AG04449 (cell line): ENCODE results near the gene CTNNA3.

ENCODE experiments used
- CTCF ChIA-PET: fragments of 350-600 bp; formaldehyde crosslinking; extraction: SDS; loops from one replicate; lab custom pipeline; 2021; ENCODE audit warnings: antibody characterized with exemption; lab: Yijun Ruan, JAX
- POLR2A ChIA-PET: fragments of 400-600, 350-600 bp; formaldehyde crosslinking; extraction: SDS; loops from one replicate; lab custom pipeline; 2020; ENCODE audit warnings: antibody characterized with exemption, inconsistent platforms; lab: Yijun Ruan, JAX
- DNase-seq: peaks from one replicate; pipeline ENCODE4 v3.0.0-alpha.2; 2010; ENCODE audit warnings: low read depth, low spot score
- H3K4me3 ChIP-seq: 2 replicates; pipeline ENCODE4 v1.5.1; 2011; ENCODE audit warnings: low read depth, mild to moderate bottlenecking, control low read depth, low read length
- TF ChIP-seq, protein P1 (sequence below): IDR thresholded peaks from one replicate; pipeline ENCODE4 v1.5.1; 2011; ENCODE audit warnings: mild to moderate bottlenecking, moderate library complexity, low read length, control low read depth, inconsistent platforms; ENCODE audit not compliant: insufficient read depth; ENCODE audit errors: missing control alignments

The CTNNA3 gene

GRCh38 chr10:66981361-66982052 is 714.5 kb downstream of the CTNNA3 start:
- TF ChIP-seq, protein P1, sequence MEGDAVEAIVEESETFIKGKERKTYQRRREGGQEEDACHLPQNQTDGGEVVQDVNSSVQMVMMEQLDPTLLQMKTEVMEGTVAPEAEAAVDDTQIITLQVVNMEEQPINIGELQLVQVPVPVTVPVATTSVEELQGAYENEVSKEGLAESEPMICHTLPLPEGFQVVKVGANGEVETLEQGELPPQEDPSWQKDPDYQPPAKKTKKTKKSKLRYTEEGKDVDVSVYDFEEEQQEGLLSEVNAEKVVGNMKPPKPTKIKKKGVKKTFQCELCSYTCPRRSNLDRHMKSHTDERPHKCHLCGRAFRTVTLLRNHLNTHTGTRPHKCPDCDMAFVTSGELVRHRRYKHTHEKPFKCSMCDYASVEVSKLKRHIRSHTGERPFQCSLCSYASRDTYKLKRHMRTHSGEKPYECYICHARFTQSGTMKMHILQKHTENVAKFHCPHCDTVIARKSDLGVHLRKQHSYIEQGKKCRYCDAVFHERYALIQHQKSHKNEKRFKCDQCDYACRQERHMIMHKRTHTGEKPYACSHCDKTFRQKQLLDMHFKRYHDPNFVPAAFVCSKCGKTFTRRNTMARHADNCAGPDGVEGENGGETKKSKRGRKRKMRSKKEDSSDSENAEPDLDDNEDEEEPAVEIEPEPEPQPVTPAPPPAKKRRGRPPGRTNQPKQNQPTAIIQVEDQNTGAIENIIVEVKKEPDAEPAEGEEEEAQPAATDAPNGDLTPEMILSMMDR = no peak
- POLR2A ChIA-PET = no interaction called here
- no peak overlapping the region for H3K4me3 ChIP-seq
- CTCF ChIA-PET = no interaction called here
- DNase-seq = no peak

- CTCF ChIA-PET = no interaction called here
- POLR2A ChIA-PET = no interaction called here
- TF ChIP-seq, protein P1 = no peak
- no peak overlapping the region for H3K4me3 ChIP-seq
- no peak for DNase-seq
These were observed 715.7 kb downstream of the CTNNA3 start for GRCh38 chr10:66980246-66980815.

GRCh38 chr10:66964946-66965345 is 731.0 kb downstream of the CTNNA3 start:
- TF ChIP-seq, protein P1 = no peak
- no peak for DNase-seq
- H3K4me3 ChIP-seq = no peak overlapping the region
- CTCF ChIA-PET = no interaction called here
- POLR2A ChIA-PET = no interaction called here

DNA sequence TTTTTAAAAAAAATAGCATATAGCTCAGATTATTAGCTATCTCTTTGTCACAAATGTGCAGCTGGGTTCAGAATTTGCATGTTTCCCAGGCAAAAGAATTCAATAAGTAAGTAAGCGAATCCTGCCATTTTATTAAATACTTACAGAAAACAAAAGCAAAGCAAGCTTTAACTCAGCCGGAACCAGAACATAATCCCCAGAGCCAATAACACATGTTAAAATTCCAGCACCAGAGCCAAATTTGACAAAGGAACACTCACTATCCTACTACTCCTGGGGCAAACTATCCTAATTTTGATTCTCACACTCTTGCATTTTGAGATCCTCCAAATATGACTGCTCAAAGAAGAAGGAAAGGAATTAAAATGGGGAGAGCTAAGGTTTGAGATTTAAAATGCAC is 737.5 kb downstream of the CTNNA3 start:
- no peak overlapping the region for H3K4me3 ChIP-seq
- CTCF ChIA-PET = no interaction called here
- DNase-seq = no peak
- POLR2A ChIA-PET = no interaction called here
- TF ChIP-seq, protein P1 = no peak

DNA sequence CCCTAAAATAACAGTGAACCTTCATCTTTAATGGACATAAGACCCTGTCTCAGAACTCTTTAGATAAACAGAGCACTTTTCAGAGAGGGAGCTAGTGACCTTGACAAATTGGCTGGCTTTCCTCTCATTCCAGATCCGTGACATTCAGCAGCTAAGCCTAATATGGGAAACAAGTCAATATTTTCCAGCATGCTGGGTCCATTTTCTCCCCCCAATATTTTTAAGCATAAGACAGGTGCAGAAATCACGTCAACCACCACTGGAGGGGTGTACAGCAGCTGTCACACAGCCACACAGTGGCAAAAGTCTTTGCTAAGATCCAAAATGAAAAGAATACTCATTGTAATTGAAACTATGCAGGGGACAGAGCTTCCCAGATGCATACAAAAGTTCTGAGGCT is 744.1 kb downstream of the CTNNA3 start:
- TF ChIP-seq, protein P1 = no peak
- no peak overlapping the region for H3K4me3 ChIP-seq
- ChIA-PET CTCF (no interaction called here), POLR2A (no interaction called here)
- no peak for DNase-seq

- DNase-seq = no peak
- H3K4me3 ChIP-seq = no peak overlapping the region
- ChIA-PET CTCF (no interaction called here), POLR2A (no interaction called here)
- TF ChIP-seq, protein P1 = no peak
These were observed 752.4 kb downstream of the CTNNA3 start for GRCh38 chr10:66943590-66943989.
